Endothelial cell of umbilical vein (primary cell): ENCODE data around the gene PLEKHA8. TPM values are rescaled to one million over a fixed set of nuclear protein-coding genes. Genes with fewer than 3 reads are reported as not detected.
A peak's percentile ranks its signal among the peaks of the same experiment; 100 is the strongest.

Experiments
- BruUV-seq: library from RNA; stranded (reverse); fragments of 400-500 nt; replicated peaks from 2 replicates; lab custom pipeline; 2021; lab: Mats Ljungman, UMichigan
- CTCF ChIA-PET: fragments of 300-600, 350-600 bp; sonication (Branson Sonifier 250); formaldehyde crosslinking; loops from one replicate; lab custom pipeline; 2021; ENCODE audit warnings: antibody characterized with exemption, inconsistent platforms; lab: Charles Lee
- POLR2A ChIA-PET: fragments of 300-600, 350-600 bp; sonication (Branson Sonifier 250); formaldehyde crosslinking; loops from one replicate; lab custom pipeline; 2021; ENCODE audit warnings: antibody characterized with exemption, inconsistent platforms; lab: Charles Lee
- DNase-seq: peaks from one replicate; pipeline ENCODE4 v3.0.0-alpha.2; 2011; ENCODE audit warnings: low read depth, low spot score
- FAIRE-seq: peaks from 2 replicates; lab custom pipeline; 2011; peaks lifted over from hg19 to GRCh38; lab: Jason Lieb, UNC
- H2AFZ ChIP-seq: 2 replicates; pipeline ENCODE4 v1.6.0; 2012; ENCODE audit warnings: low read depth, low read length, control low read depth, inconsistent platforms
- H3K27ac ChIP-seq: 2 replicates; pipeline ENCODE4 v1.5.1; 2011; ENCODE audit warnings: low read depth, mild to moderate bottlenecking, control low read depth, low read length, moderate library complexity; ENCODE audit not compliant: insufficient read depth
- H3K27me3 ChIP-seq, 2 experiments: 2 replicates each; pipeline versions ENCODE4 v1.6.0 to v1.6.1; 2011; ENCODE audit warnings: low read length in 2 of 2, mixed read lengths in 1 of 2; ENCODE audit not compliant: control insufficient read depth in 2 of 2, insufficient read depth in 2 of 2
- H3K36me3 ChIP-seq, 2 experiments: 2 replicates in 1 of 2; 3 replicates in 1 of 2; pipeline ENCODE4 v1.5.1; 2011; ENCODE audit warnings: low read length in 2 of 2, mild to moderate bottlenecking in 1 of 2, moderate library complexity in 1 of 2; ENCODE audit not compliant: control insufficient read depth in 2 of 2, insufficient read depth in 2 of 2; ENCODE audit errors: extremely low read depth in 1 of 2
- H3K4me1 ChIP-seq: 3 replicates; pipeline ENCODE4 v1.5.1; 2011; ENCODE audit warnings: mild to moderate bottlenecking, low read length; ENCODE audit not compliant: control insufficient read depth, insufficient read depth; ENCODE audit errors: extremely low read depth
- H3K4me2 ChIP-seq: 2 replicates; pipeline ENCODE4 v1.6.1; 2011; ENCODE audit warnings: low read length, control low read depth, mixed read lengths; ENCODE audit not compliant: insufficient read depth
- H3K4me3 ChIP-seq, 3 experiments: fragments of 200-600 bp in 1 of 3; sonication (generic), shearing (Covaris generic) in 1 of 3; replicated peaks in 1 of 3; 2 replicates each; pipeline ENCODE4 v1.5.1; 2011 to 2016; ENCODE audit warnings: control low read depth in 3 of 3, low read length in 3 of 3, mild to moderate bottlenecking in 2 of 3, inconsistent platforms in 1 of 3, low read depth in 1 of 3, moderate library complexity in 1 of 3; ENCODE audit not compliant: insufficient read depth in 1 of 3
- H3K79me2 ChIP-seq: 2 replicates; pipeline ENCODE4 v1.6.0; 2012; ENCODE audit warnings: low read length, inconsistent platforms; ENCODE audit not compliant: control insufficient read depth, insufficient read depth
- H3K9ac ChIP-seq: replicated peaks from 2 replicates; pipeline ENCODE3; 2011; ENCODE audit warnings: low read length, control low read depth; ENCODE audit not compliant: insufficient read depth; ENCODE audit errors: extremely low read depth
- H3K9me1 ChIP-seq: replicated peaks from 3 replicates; pipeline ENCODE4 v1.6.0; 2011; ENCODE audit warnings: mild to moderate bottlenecking, low read length; ENCODE audit not compliant: control insufficient read depth, insufficient read depth; ENCODE audit errors: extremely low read depth
- H3K9me3 ChIP-seq: replicated peaks from 2 replicates; pipeline ENCODE4 v1.5.1; 2012; ENCODE audit warnings: low read length, inconsistent platforms; ENCODE audit not compliant: control insufficient read depth, insufficient read depth
- H4K20me1 ChIP-seq: replicated peaks from 2 replicates; pipeline ENCODE3; 2011; ENCODE audit warnings: mild to moderate bottlenecking, low read length; ENCODE audit not compliant: control insufficient read depth, insufficient read depth; ENCODE audit errors: extremely low read depth
- EZH2 ChIP-seq: IDR thresholded peaks from 2 replicates; pipeline ENCODE4 v1.6.1; 2012; ENCODE audit warnings: borderline replicate concordance, low read depth, mild to moderate bottlenecking, moderate library complexity, low read length, inconsistent platforms; ENCODE audit not compliant: severe bottlenecking
- FOS ChIP-seq: IDR thresholded peaks from 2 replicates; pipeline ENCODE4 v1.6.1; 2011; ENCODE audit warnings: mild to moderate bottlenecking, low read length, moderate library complexity, borderline replicate concordance; ENCODE audit not compliant: insufficient read depth
- GATA2 ChIP-seq: IDR thresholded peaks from 2 replicates; pipeline ENCODE4 v1.7.0; 2011; ENCODE audit warnings: low read depth, mild to moderate bottlenecking, moderate library complexity, mixed read lengths, low read length; ENCODE audit not compliant: insufficient read length, insufficient read depth
- JUN ChIP-seq: IDR thresholded peaks from 2 replicates; pipeline ENCODE4 v1.6.1; 2011; ENCODE audit warnings: borderline replicate concordance, low read depth; ENCODE audit not compliant: insufficient read length, insufficient read depth
- MAX ChIP-seq: IDR thresholded peaks from 2 replicates; pipeline ENCODE4 v1.6.1; 2011; ENCODE audit not compliant: insufficient read depth, insufficient read length
- MYC ChIP-seq: IDR thresholded peaks from one replicate; pipeline ENCODE4 v1.6.1; 2011; ENCODE audit warnings: mild to moderate bottlenecking, low read depth, low read length
- POLR2A ChIP-seq: IDR thresholded peaks from 2 replicates; pipeline ENCODE4 v1.6.1; 2012; ENCODE audit warnings: low read depth, mild to moderate bottlenecking, control low read depth, low read length
- POLR2AphosphoS5 ChIP-seq: IDR thresholded peaks from 2 replicates; pipeline ENCODE4 v1.6.1; 2012; ENCODE audit warnings: low read depth, mild to moderate bottlenecking, control low read depth, low read length, moderate library complexity; ENCODE audit not compliant: insufficient read depth
- dilution Hi-C: fragments of 300-500 bp; cut with MboI; formaldehyde crosslinking; loops from one replicate; pipeline ENCODE4 v1.15.0; 2019; ENCODE audit warnings: low sequenced_read_pairs; ENCODE audit not compliant: extremely low pct_ligation_motif_present
- intact Hi-C: fragments of 100-400 bp; cut with micrococcal nuclease; formaldehyde crosslinking; loops from one replicate; pipeline ENCODE4 v1.10.0; 2022
- polyA plus RNA-seq, 4 experiments: library from polyadenylated mRNA; depleted of rRNA in 3 of 4; stranded (reverse) in 3 of 4; unstranded in 1 of 4; fragments of >200 nt; gene quantifications; 2 replicates each; pipeline versions ENCODE4 v1.2.1 to v1.2.3, GENCODE V29; 2011 to 2012; ENCODE audit warnings: missing spikeins in 1 of 4
- total RNA-seq: library from RNA; stranded (reverse); gene quantifications from 2 replicates; pipeline ENCODE4 v1.2.3, GENCODE V29; 2021
- TF ChIP-seq, protein P1 (sequence below), 2 donors: IDR thresholded peaks; 1 replicate in 1 of 2; 2 replicates in 1 of 2; pipeline ENCODE4 v1.5.1; 2011; ENCODE audit warnings: low read length in 2 of 2, mild to moderate bottlenecking in 2 of 2, moderate library complexity in 2 of 2, control low read depth in 1 of 2, inconsistent platforms in 1 of 2, low read depth in 1 of 2; ENCODE audit not compliant: insufficient read depth in 1 of 2; ENCODE audit errors: extremely low read depth in 1 of 2

PLEKHA8 gene
- total and polyA plus RNA-seq, 2 donors (not counting 3 experiments of a cell fraction or from before 2014, with no cell fraction given), result 4.5 to 19.8 TPM

- BruUV-seq, result no TSS peak
- peak; percentile 75 for DNase-seq
- TF ChIP-seq JUN (peak; percentile 43), FOS (no peak)
Measured at GRCh38 chr7:30134611-30135300, 106.5 kb downstream of the PLEKHA8 start, which contains the start of gene MTURN. MTURN (plus strand) TSS chr7:30134986; CDS start chr7:30135137, 151 bp downstream.

DNA sequence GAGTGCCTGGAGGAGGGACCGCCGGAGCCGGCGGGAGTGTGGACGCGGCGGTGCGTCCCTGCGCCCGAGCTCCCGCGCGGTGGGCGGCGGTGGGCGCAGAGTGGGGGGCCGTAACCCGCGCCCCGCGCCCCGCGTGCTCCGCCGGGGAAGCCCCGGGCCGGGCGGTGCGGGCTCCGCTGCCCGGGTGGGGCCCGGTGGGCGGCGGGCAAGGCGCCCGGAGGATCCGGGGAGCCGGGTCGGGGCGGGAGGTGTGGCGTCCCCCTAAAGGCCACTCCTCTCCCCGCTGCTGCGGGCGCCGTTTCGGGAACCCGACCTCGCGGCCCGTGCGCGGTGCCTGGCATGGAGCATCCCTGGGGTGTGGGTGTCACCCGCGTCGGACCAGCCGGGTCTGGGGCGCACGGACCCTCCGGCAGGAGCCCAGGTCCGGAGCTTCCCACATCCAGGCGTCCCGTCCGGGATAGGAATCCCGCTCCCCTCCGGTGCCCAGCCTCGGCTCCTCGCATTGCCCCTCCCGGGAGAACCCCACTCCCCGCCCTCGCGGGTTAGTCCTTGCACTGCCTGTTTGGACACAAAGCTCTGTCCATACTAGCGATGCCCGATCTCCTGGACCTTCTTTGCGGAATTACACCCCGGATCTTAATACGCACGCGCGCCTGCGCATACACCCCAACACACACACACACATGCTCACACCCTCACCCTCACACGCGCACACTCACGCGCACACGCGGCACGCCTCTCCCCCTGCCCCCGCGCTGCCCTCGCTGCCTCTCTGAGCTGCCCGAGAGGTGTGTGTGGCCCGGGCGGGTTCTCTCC lies 107.3 kb downstream of the PLEKHA8 start:
- FAIRE-seq (peak; percentile 76), DNase-seq (peak; percentile 38)
- TF ChIP-seq, protein P1, sequence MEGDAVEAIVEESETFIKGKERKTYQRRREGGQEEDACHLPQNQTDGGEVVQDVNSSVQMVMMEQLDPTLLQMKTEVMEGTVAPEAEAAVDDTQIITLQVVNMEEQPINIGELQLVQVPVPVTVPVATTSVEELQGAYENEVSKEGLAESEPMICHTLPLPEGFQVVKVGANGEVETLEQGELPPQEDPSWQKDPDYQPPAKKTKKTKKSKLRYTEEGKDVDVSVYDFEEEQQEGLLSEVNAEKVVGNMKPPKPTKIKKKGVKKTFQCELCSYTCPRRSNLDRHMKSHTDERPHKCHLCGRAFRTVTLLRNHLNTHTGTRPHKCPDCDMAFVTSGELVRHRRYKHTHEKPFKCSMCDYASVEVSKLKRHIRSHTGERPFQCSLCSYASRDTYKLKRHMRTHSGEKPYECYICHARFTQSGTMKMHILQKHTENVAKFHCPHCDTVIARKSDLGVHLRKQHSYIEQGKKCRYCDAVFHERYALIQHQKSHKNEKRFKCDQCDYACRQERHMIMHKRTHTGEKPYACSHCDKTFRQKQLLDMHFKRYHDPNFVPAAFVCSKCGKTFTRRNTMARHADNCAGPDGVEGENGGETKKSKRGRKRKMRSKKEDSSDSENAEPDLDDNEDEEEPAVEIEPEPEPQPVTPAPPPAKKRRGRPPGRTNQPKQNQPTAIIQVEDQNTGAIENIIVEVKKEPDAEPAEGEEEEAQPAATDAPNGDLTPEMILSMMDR (IDR thresholded peaks at IDR 0.05; ENCODE audit: extremely low read depth in 1 of 2, insufficient read depth in 1 of 2, low read depth in 1 of 2, low read length in 2 of 2), result no peak
- TF ChIP-seq MAX (no peak), MYC (no peak), JUN (no peak), GATA2 (no peak), POLR2A (no peak), FOS (no peak), EZH2 (no peak), POLR2AphosphoS5 (no peak)
- Histone ChIP-seq H2AFZ (peak overlapping the region; percentile 94), H3K36me3 (no peaks in the 10 kb centered on the region), H3K27ac (peak overlapping the region; percentile 41), H3K4me2 (peak overlapping the region; percentile 62), H3K4me3 (peak overlapping the region; percentile 45 to 83 (median 59)), H3K79me2 (no peaks in the 10 kb centered on the region), H3K9me1 (no peaks in the 10 kb centered on the region), H3K9ac (peak overlapping the region; percentile 58), H3K4me1 (peaks cover 6% of the 10 kb centered on the region), H4K20me1 (no peaks in the 10 kb centered on the region), H3K27me3 (peaks cover 0 to 3% of the 10 kb centered on the region in 2 experiments), H3K9me3 (no peaks in the 10 kb centered on the region)
- BruUV-seq, result no TSS peak
- ChIA-PET POLR2A (no interaction called here), CTCF (interaction anchor here (1.4 to 2.4 kb wide), 3 partner anchors 9 to 74 kb away, joined by 3 to 7 read pairs (median 6); no protein-coding TSS in a partner anchor)
- dilution Hi-C loops (no loop called here), intact Hi-C loops (loop anchor here (1.0 to 2.0 kb wide), 3 partner anchors 107 to 370 kb away; partner anchors contain the start of gene PLEKHA8)

More at GRCh38 chr7:30134611-30135300, 106.5 kb downstream of the PLEKHA8 start, which contains the start of gene MTURN:
- H3K4me2 ChIP-seq, result peak within 1 kb of the TSS; percentile 96
- H3K9me3 ChIP-seq, result no peaks in the 10 kb centered on the region
- peak within 1 kb of the TSS; percentile 41 for H3K27ac ChIP-seq
- H2AFZ ChIP-seq, result peak within 1 kb of the TSS; percentile 97
- H3K79me2 ChIP-seq, result no peaks in the 10 kb centered on the region
- peaks cover 6% of the 10 kb centered on the region for H3K4me1 ChIP-seq
- dilution Hi-C loops, result no loop called here
- intact Hi-C loops, result loop anchor here (1.0 to 2.0 kb wide), 3 partner anchors 106 to 371 kb away; partner anchors contain the start of gene PLEKHA8
- H3K36me3 ChIP-seq, result no peaks in the 10 kb centered on the region
- H3K27me3 ChIP-seq, result peaks cover 0 to 5% of the 10 kb centered on the region in 2 experiments
- peak within 1 kb of the TSS; percentile 59 to 83 (median 59) for H3K4me3 ChIP-seq
- no peaks in the 10 kb centered on the region for H3K9me1 ChIP-seq
- no peaks in the 10 kb centered on the region for H4K20me1 ChIP-seq
- ChIA-PET CTCF (interaction anchor here (0.6 to 2.4 kb wide), 7 partner anchors 8 to 334 kb away, joined by 3 to 7 read pairs (median 3); no protein-coding TSS in a partner anchor), POLR2A (no interaction called here)
- peak within 1 kb of the TSS; percentile 58 for H3K9ac ChIP-seq
- peak; percentile 78 for FAIRE-seq
